Measurements from ENCODE around the gene TRMT1L.

Gene TRMT1L

DNA sequence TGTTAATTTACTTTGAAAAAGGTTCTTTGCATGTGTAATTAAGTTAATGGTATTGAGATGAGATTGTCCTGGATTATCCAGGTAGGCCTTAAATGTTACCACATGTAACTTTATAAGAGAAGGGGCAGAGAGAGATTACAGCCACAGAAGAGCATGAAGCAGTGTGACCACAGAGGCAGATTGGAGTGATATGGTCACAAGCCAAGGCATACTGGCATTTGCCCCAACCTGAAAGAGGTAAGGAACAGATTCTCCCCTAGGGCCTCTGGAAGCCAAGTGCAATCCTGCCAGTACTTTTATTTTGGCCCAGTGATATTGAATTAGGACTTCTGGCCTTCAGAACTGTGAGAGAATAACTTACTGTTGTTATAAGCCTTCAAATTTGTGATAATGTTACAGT lies 88.4 kb downstream of the TRMT1L start:
- Histone ChIP-seq H2BK5ac (ENCODE audit: low read length) (no peak overlapping the region), H2AK5ac (ENCODE audit: low read depth, low read length) (no peak overlapping the region), H4K91ac (ENCODE audit: low read depth, low read length, poor library complexity) (no peak overlapping the region), H3K4me3 (ENCODE audit: low read length in 2 of 2) (no peak overlapping the region), H2AFZ (ENCODE audit: low read length) (no peak overlapping the region), H3K79me1 (ENCODE audit: low read depth, low read length) (peaks cover 9% of the 10 kb centered on the region), H3K9ac (ENCODE audit: low read depth, low read length, poor library complexity) (peak overlapping the region; percentile 63), H2BK12ac (ENCODE audit: low read length) (no peak overlapping the region), H3K27ac (replicated peaks; ENCODE audit: low read length) (no peak overlapping the region), H2BK120ac (ENCODE audit: low read depth, low read length) (no peak overlapping the region), H3K4me2 (ENCODE audit: insufficient read depth, low read length, poor library complexity, severe bottlenecking) (no peak overlapping the region), H3K23ac (ENCODE audit: low read depth, low read length, poor library complexity) (no peak overlapping the region), H2BK15ac (ENCODE audit: low read length) (no peak overlapping the region), H3K14ac (ENCODE audit: low read length) (no peak overlapping the region), H3K27me3 (ENCODE audit: control insufficient read depth in 3 of 3, insufficient read depth in 3 of 3, low read depth in 1 of 3, low read length in 3 of 3) (no peaks in the 10 kb centered on the region), H3K18ac (ENCODE audit: low read length) (no peak overlapping the region), H4K8ac (ENCODE audit: low read depth, low read length) (no peak overlapping the region), H3K4ac (ENCODE audit: low read length) (no peak overlapping the region), H3K4me1 (ENCODE audit: control insufficient read depth in 2 of 2, insufficient read depth in 1 of 2, low read depth in 1 of 2, low read length in 2 of 2) (no peaks in the 10 kb centered on the region), H3K36me3 (replicated peaks in 1 of 2; ENCODE audit: control insufficient read depth in 2 of 2, insufficient read depth in 2 of 2, low read length in 2 of 2) (peaks cover 6 to 15% of the 10 kb centered on the region in 2 donors), H3K9me3 (replicated peaks in 1 of 2; ENCODE audit: control insufficient read depth in 2 of 2, insufficient read depth in 1 of 2, low read depth in 1 of 2, low read length in 2 of 2) (peaks cover 3 to 10% of the 10 kb centered on the region in 2 donors)
- no peak for DNase-seq (ENCODE audit: low spot score)
